GM19438 (cell line): ENCODE results near the gene ZNF263.

Experiments used
- ATAC-seq: cut with Tn5 transposase; IDR thresholded peaks from one replicate; pipeline ENCODE4 v1.9.1; 2021; ENCODE audit warnings: low read depth; ENCODE audit not compliant: unreplicated experiment

The ZNF263 gene

GRCh38 chr16:3282730-3283542, at the start of gene ZNF263:
Gene ZNF263 (plus strand): TSS chr16:3283491. CDS start chr16:3283819, 328 bp downstream.
- peak; percentile 76 for ATAC-seq

GRCh38 chr16:3234543-3234856, 48.8 kb upstream of the ZNF263 start:
- no peak for ATAC-seq

GRCh38 chr16:3234857-3235561, 48.3 kb upstream of the ZNF263 start, which contains the start of gene ZNF200:
Gene ZNF200 (minus strand): TSS chr16:3235158. CDS start chr16:3233755, 1,403 bp downstream.
- ATAC-seq: peak; percentile 97

- ATAC-seq: no peak
Measured at GRCh38 chr16:3235856-3236669, 47.2 kb upstream of the ZNF263 start.

- ATAC-seq: no peak
Measured at GRCh38 chr16:3241761-3242160, 41.5 kb upstream of the ZNF263 start.

GRCh38 chr16:3242709-3243108, 40.6 kb upstream of the ZNF263 start:
- no peak for ATAC-seq

GRCh38 chr16:3243882-3244281, 39.4 kb upstream of the ZNF263 start:
- no peak for ATAC-seq

GRCh38 chr16:3246002-3246401, 37.3 kb upstream of the ZNF263 start:
- no peak for ATAC-seq

GRCh38 chr16:3246876-3247275, 36.4 kb upstream of the ZNF263 start:
- no peak for ATAC-seq

- no peak for ATAC-seq
Measured at GRCh38 chr16:3248596-3248995, 34.7 kb upstream of the ZNF263 start.

GRCh38 chr16:3249020-3249419, 34.3 kb upstream of the ZNF263 start:
- ATAC-seq: no peak

- no peak for ATAC-seq
Measured at GRCh38 chr16:3249451-3249850, 33.8 kb upstream of the ZNF263 start.

- no peak for ATAC-seq
Measured at GRCh38 chr16:3252967-3253366, 30.3 kb upstream of the ZNF263 start.

- ATAC-seq: no peak
Measured at GRCh38 chr16:3254309-3254708, 29.0 kb upstream of the ZNF263 start.

- no peak for ATAC-seq
Measured at GRCh38 chr16:3256146-3256865, 27.0 kb upstream of the ZNF263 start, which contains the start of gene MEFV. Gene MEFV (minus strand): TSS chr16:3256633. CDS start chr16:3256587, 46 bp downstream.

- ATAC-seq: no peak
Measured at GRCh38 chr16:3256866-3257465, 26.3 kb upstream of the ZNF263 start.

GRCh38 chr16:3259836-3260235, 23.5 kb upstream of the ZNF263 start:
- ATAC-seq: no peak

GRCh38 chr16:3262517-3262916, 20.8 kb upstream of the ZNF263 start:
- ATAC-seq: no peak

GRCh38 chr16:3264137-3265036, 18.9 kb upstream of the ZNF263 start:
- peak; percentile 85 for ATAC-seq
